ENCODE measurements around the gene RPP25L. TPM values are rescaled to one million over a fixed set of nuclear protein-coding genes. Genes with fewer than 3 reads are reported as not detected.

RPP25L gene
- total and polyA plus RNA-seq, 2 of the 4 experiments (the other 2 are of a cell fraction): 20.4 to 26.3 TPM

DNA sequence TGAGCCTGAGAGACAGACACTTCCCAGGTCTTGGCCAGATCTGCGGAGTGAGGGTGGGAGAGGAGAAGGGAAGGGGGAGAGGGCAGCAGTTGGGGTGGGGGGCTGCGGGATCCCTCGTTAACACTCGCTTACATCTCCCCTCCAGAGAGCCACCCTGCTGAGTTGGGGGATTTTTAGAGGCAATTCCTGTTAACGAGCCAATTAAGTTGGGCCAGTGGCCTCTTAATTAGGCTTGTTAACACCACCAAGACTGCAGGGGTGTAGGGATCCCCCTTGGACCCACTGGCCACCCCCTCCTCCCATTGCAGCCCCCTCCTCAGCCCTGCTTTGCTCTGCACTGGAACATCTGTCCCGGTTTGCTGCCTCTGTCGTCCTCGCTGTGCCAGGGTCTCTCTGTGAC, 46.0 kb downstream of the RPP25L start:
- no peak overlapping the region for H2AK9ac ChIP-seq (replicated peaks; ENCODE audit: low read depth, low read length, poor library complexity)
- H3K9me3 ChIP-seq (ENCODE audit: control insufficient read depth, insufficient read depth, low read length): peaks cover 3% of the 10 kb centered on the region; the same call in 1 of the 2 replicates
- no peak overlapping the region for H3K18ac ChIP-seq (ENCODE audit: low read depth, low read length)
- no peak overlapping the region for H2AK5ac ChIP-seq (ENCODE audit: low read depth, low read length)
- peaks cover 72% of the 10 kb centered on the region for H3K27me3 ChIP-seq (ENCODE audit: control insufficient read depth, insufficient read depth, low read length)
- no peak overlapping the region for H3K4me3 ChIP-seq (ENCODE audit: insufficient read depth, low read depth, low read length)
- no peak overlapping the region for H3K14ac ChIP-seq (replicated peaks; ENCODE audit: low read depth, low read length)
- no peak overlapping the region for H2BK20ac ChIP-seq (ENCODE audit: low read depth, low read length)
- H2BK15ac ChIP-seq (ENCODE audit: low read depth, low read length): no peak overlapping the region
- no TSS peak for BruUV-seq (replicated peaks)
- H3K36me3 ChIP-seq (ENCODE audit: control insufficient read depth, insufficient read depth, low read length): no peaks in the 10 kb centered on the region
- TF ChIP-seq RCOR1 (IDR thresholded peaks at IDR 0.05; ENCODE audit: insufficient replicate concordance, low read length) (no peak), NFE2L2 (IDR thresholded peaks at IDR 0.05; ENCODE audit: low read depth, low read length) (no peak), SMC3 (IDR thresholded peaks at IDR 0.05; ENCODE audit: low read depth, low read length) (no peak)
- no peak overlapping the region for H3K56ac ChIP-seq (ENCODE audit: extremely low read depth, insufficient read depth, low read length)
- ChIA-PET POLR2A (ENCODE audit: unreplicated experiment) (no interaction called here), CTCF (interaction anchor here (0.9 kb wide), 1 partner anchor 26 kb away, joined by 3 read pairs; no protein-coding TSS in a partner anchor)
- H4K91ac ChIP-seq (ENCODE audit: insufficient read depth, low read depth, low read length): no peak overlapping the region
- no peak overlapping the region for H3K4ac ChIP-seq (ENCODE audit: low read depth, low read length)
- no peak overlapping the region for H3K27ac ChIP-seq (ENCODE audit: insufficient read depth, low read length)
- intact Hi-C loops (cut with micrococcal nuclease) (no loop called here), in situ Hi-C loops (cut with MboI; ENCODE audit: low sequenced_read_pairs) (no loop called here), dilution Hi-C loops (cut with HindIII; ENCODE audit: low sequenced_read_pairs, unreplicated experiment) (no loop called here)
- ATAC-seq (ENCODE audit: low read depth) (no peak), DNase-seq (no peak)
- no peaks in the 10 kb centered on the region for H3K4me1 ChIP-seq (ENCODE audit: control insufficient read depth, insufficient read depth, low read length)
- no peak overlapping the region for H3K9ac ChIP-seq (ENCODE audit: low read depth, low read length)
- no peak overlapping the region for H4K8ac ChIP-seq (ENCODE audit: low read depth in 2 of 2, low read length in 2 of 2)
- H3K9me1 ChIP-seq (ENCODE audit: insufficient read depth, low read length): no peaks in the 10 kb centered on the region
- no peak overlapping the region for H2AFZ ChIP-seq (replicated peaks; ENCODE audit: low read length, poor library complexity)
- no CpG with 5 or more reads among the region's 8 CpGs for WGBS, 2 experiments (ENCODE audit: extremely low coverage in 2 of 2, insufficient read length in 1 of 2)
- no peaks in the 10 kb centered on the region for H3K79me1 ChIP-seq (ENCODE audit: low read depth in 1 of 2, low read length in 2 of 2)
- H4K5ac ChIP-seq (ENCODE audit: low read depth, low read length): no peak overlapping the region
- no peaks in the 10 kb centered on the region for H4K20me1 ChIP-seq (ENCODE audit: insufficient read depth, low read length)
- no peak overlapping the region for H2BK5ac ChIP-seq (ENCODE audit: low read depth, low read length, poor library complexity, severe bottlenecking)
- no peak overlapping the region for H3K4me2 ChIP-seq (ENCODE audit: low read depth, low read length)
- no peak overlapping the region for H3K23ac ChIP-seq (ENCODE audit: low read depth, low read length)
- no peak overlapping the region for H2BK120ac ChIP-seq (ENCODE audit: low read depth, low read length)

Measured in IMR-90 (cell line).